GM12878 (cell line): Measurements from ENCODE around the gene PSAP. TPM values are rescaled to one million over a fixed set of nuclear protein-coding genes. Genes with fewer than 3 reads are reported as not detected.

Experiments
- ASH2L ChIP-seq: fragments of 300-600, 200-600 bp; sonication (generic); IDR thresholded peaks from 2 replicates; pipeline ENCODE4 v1.6.1; 2017; ENCODE audit warnings: low read depth, mild to moderate bottlenecking, borderline replicate concordance
- HDAC6 ChIP-seq: fragments of 200-600 bp; sonication (generic); IDR thresholded peaks from one replicate; pipeline ENCODE4 v1.8.0; 2017; ENCODE audit warnings: antibody characterized with exemption; ENCODE audit not compliant: unreplicated experiment
- IRF4 ChIP-seq: IDR thresholded peaks from 2 replicates; pipeline ENCODE4 v1.6.1; 2011; ENCODE audit warnings: low read depth, low read length
- NBN ChIP-seq: fragments of 450-650 bp; IDR thresholded peaks from 2 replicates; pipeline ENCODE4 v1.6.1; 2016
- NR2C2 ChIP-seq: IDR thresholded peaks from 2 replicates; pipeline ENCODE4 v1.6.1; 2011; ENCODE audit warnings: borderline replicate concordance, low read depth; ENCODE audit not compliant: control insufficient read depth, insufficient read length
- POLR2AphosphoS5 ChIP-seq: IDR thresholded peaks from 2 replicates; pipeline ENCODE4 v1.6.1; 2011; ENCODE audit warnings: mild to moderate bottlenecking, low read length, inconsistent platforms
- PRDM15 ChIP-seq: fragments of 450-650 bp; formaldehyde crosslinking; IDR thresholded peaks from 2 replicates; pipeline ENCODE4 v1.4.0; 2020; ENCODE audit warnings: mild to moderate bottlenecking, moderate library complexity
- SKIL ChIP-seq: fragments of 450-650 bp; IDR thresholded peaks from 2 replicates; pipeline ENCODE4 v1.6.1; 2017; ENCODE audit warnings: mild to moderate bottlenecking, low read depth, inconsistent platforms; ENCODE audit not compliant: poor library complexity, severe bottlenecking
- SRF ChIP-seq, 2 experiments: IDR thresholded peaks; 2 replicates each; pipeline ENCODE4 v1.6.1; 2011; ENCODE audit warnings: low read depth in 2 of 2, low read length in 2 of 2, mild to moderate bottlenecking in 1 of 2, moderate library complexity in 1 of 2
- USF2 ChIP-seq: IDR thresholded peaks from 2 replicates; pipeline ENCODE4 v1.6.1; 2011; ENCODE audit warnings: low read depth, low read length, improper control_type of control experiment, borderline replicate concordance
- ZNF207 ChIP-seq: fragments of 450-650 bp; IDR thresholded peaks from 2 replicates; pipeline ENCODE4 v1.6.1; 2014; ENCODE audit warnings: antibody characterized with exemption, mild to moderate bottlenecking, borderline replicate concordance
- ZNF274 ChIP-seq: IDR thresholded peaks from one replicate; pipeline ENCODE4 v1.8.0; 2011; ENCODE audit not compliant: insufficient read length, insufficient read depth
- ZSCAN29 ChIP-seq: fragments of 450-650 bp; IDR thresholded peaks from 2 replicates; pipeline ENCODE4 v1.6.1; 2017; ENCODE audit warnings: mild to moderate bottlenecking, moderate library complexity
- polyA plus RNA-seq, 11 experiments: library from polyadenylated mRNA; depleted of rRNA in 4 of 11; unstranded in 6 of 11; stranded (reverse) in 5 of 11; fragments of >200 nt; fragmentation: Nextera tagmentation in 4 of 11; fragmentation: Illumina TruSeq in 1 of 11; extraction: Ambion mirVana in 4 of 11; extraction: Trizol in 1 of 11; gene quantifications; 1 replicate in 1 of 11; 2 replicates in 10 of 11; pipeline versions ENCODE4 v1.2.1 to v1.2.3, GENCODE V29; 2011 to 2016; ENCODE audit warnings: inconsistent platforms in 2 of 11, missing spikeins in 2 of 11, low read depth in 1 of 11
- total RNA-seq, 4 experiments: library from RNA; depleted of rRNA in 3 of 4; stranded (reverse); fragments of >200 nt in 3 of 4; fragmentation: Illumina TruSeq in 1 of 4; extraction: Trizol in 1 of 4; gene quantifications; 2 replicates each; pipeline versions ENCODE4 v1.2.1 to v1.2.3, GENCODE V29; 2013 to 2021
- TF ChIP-seq, protein P1 (sequence below): fragments of 450-650 bp; formaldehyde crosslinking; IDR thresholded peaks from 2 replicates; pipeline ENCODE4 v1.5.0; 2022; ENCODE audit warnings: mild to moderate bottlenecking, missing genetic modification characterization

The PSAP gene
- total and polyA plus RNA-seq, 10 of the 15 experiments (the other 5 are each of a cell fraction or from before 2014, with no cell fraction given), result 178 to 336 (median 286) TPM

GRCh38 chr10:71840958-71841335 is 10.1 kb downstream of the PSAP start (continued):
- TF ChIP-seq ZNF274 (no peak), NBN (no peak), PRDM15 (no peak), ASH2L (no peak), NR2C2 (no peak), POLR2AphosphoS5 (no peak), ZNF207 (no peak), HDAC6 (no peak), SKIL (no peak), USF2 (no peak), ZSCAN29 (no peak), IRF4 (no peak), SRF (IDR thresholded peaks at IDR 0.05; ENCODE audit: low read depth in 2 of 2, low read length in 2 of 2) (no peak)
- TF ChIP-seq, protein P1, sequence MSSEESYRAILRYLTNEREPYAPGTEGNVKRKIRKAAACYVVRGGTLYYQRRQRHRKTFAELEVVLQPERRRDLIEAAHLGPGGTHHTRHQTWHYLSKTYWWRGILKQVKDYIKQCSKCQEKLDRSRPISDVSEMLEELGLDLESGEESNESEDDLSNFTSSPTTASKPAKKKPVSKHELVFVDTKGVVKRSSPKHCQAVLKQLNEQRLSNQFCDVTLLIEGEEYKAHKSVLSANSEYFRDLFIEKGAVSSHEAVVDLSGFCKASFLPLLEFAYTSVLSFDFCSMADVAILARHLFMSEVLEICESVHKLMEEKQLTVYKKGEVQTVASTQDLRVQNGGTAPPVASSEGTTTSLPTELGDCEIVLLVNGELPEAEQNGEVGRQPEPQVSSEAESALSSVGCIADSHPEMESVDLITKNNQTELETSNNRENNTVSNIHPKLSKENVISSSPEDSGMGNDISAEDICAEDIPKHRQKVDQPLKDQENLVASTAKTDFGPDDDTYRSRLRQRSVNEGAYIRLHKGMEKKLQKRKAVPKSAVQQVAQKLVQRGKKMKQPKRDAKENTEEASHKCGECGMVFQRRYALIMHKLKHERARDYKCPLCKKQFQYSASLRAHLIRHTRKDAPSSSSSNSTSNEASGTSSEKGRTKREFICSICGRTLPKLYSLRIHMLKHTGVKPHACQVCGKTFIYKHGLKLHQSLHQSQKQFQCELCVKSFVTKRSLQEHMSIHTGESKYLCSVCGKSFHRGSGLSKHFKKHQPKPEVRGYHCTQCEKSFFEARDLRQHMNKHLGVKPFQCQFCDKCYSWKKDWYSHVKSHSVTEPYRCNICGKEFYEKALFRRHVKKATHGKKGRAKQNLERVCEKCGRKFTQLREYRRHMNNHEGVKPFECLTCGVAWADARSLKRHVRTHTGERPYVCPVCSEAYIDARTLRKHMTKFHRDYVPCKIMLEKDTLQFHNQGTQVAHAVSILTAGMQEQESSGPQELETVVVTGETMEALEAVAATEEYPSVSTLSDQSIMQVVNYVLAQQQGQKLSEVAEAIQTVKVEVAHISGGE (CRISPR knock-in tag), result no peak
